Esophagus muscularis mucosa (tissue), 4 donors: Measurements from ENCODE around the gene BHLHA9. TPM values are rescaled to one million over a fixed set of nuclear protein-coding genes. Genes with fewer than 3 reads are reported as not detected.

Experiments used
- DNase-seq: peaks from one replicate; pipeline ENCODE4 v3.0.0-alpha.2; 2017; ENCODE audit errors: extremely low spot score
- H3K27ac ChIP-seq, 4 donors: fragments of 200-600 bp; sonication (generic); replicated peaks in 1 of 4; 1 replicate in 3 of 4; 2 replicates in 1 of 4; pipeline ENCODE4 v1.5.1; 2016 to 2019; ENCODE audit warnings: mild to moderate bottlenecking in 1 of 4
- H3K27me3 ChIP-seq, 4 donors: fragments of 200-600 bp; sonication (generic); one replicate each; pipeline versions ENCODE4 v1.5.1 to v1.6.0; 2016 to 2019
- H3K36me3 ChIP-seq, 4 donors: fragments of 200-600 bp; sonication (generic); one replicate each; pipeline ENCODE4 v1.5.1; 2016 to 2019
- H3K4me1 ChIP-seq, 4 donors: fragments of 200-600 bp; sonication (generic); one replicate each; pipeline ENCODE4 v1.5.1; 2016 to 2019
- H3K4me3 ChIP-seq, 4 donors: fragments of 200-600 bp; sonication (generic); 1 replicate in 2 of 4; 2 replicates in 2 of 4; pipeline ENCODE4 v1.5.1; 2016 to 2019; ENCODE audit warnings: mild to moderate bottlenecking in 4 of 4, moderate library complexity in 1 of 4
- H3K9me3 ChIP-seq, 4 donors: fragments of 200-600 bp; sonication (generic); 1 replicate in 3 of 4; 2 replicates in 1 of 4; pipeline ENCODE4 v1.5.1; 2016 to 2019
- CTCF ChIP-seq, 3 experiments: fragments of 200-600 bp in 2 of 3; fragments of 450-650 bp in 1 of 3; sonication (generic) in 2 of 3; IDR thresholded peaks; one replicate each; pipeline ENCODE4 v1.5.1; 2017 to 2019; ENCODE audit warnings: antibody characterized with exemption in 3 of 3, mild to moderate bottlenecking in 2 of 3, moderate library complexity in 1 of 3
- EP300 ChIP-seq: sonication (generic); formaldehyde crosslinking; IDR thresholded peaks from one replicate; pipeline ENCODE4 v1.6.1; 2017; ENCODE audit warnings: antibody characterized with exemption
- POLR2A ChIP-seq: fragments of 450-650 bp; IDR thresholded peaks from one replicate; pipeline ENCODE4 v1.6.1; 2017; ENCODE audit warnings: antibody characterized with exemption, moderate library complexity, mild to moderate bottlenecking, low read depth
- POLR2AphosphoS5 ChIP-seq, 2 donors: sonication (generic); formaldehyde crosslinking; IDR thresholded peaks; one replicate each; pipeline ENCODE4 v1.6.1; 2017; ENCODE audit warnings: antibody characterized with exemption in 2 of 2
- whole genome bisulfite sequencing: methylation state at CpG from one replicate; pipeline ENCODE4 v1.1.5; 2018; 5-methylcytosine and 5-hydroxymethylcytosine counted together
- intact Hi-C: fragments of 100-400 bp; cut with DNase I; formaldehyde crosslinking; loops from one replicate; pipeline ENCODE4 v1.15.1; 2023
- total RNA-seq, 4 donors: library from RNA; depleted of rRNA; stranded (reverse); fragments of >200 nt; gene quantifications; one replicate each; pipeline versions ENCODE4 v1.1.0 to v1.2.1, GENCODE V29; 2016

Gene BHLHA9
- total RNA-seq, 4 donors from 2014 or later, result not detected

GRCh38 chr17:1299552-1300370, 29.5 kb downstream of the BHLHA9 start:
- Histone ChIP-seq H3K27me3 (peaks cover 0 to 81% (median 0%) of the 10 kb centered on the region in 4 donors), H3K27ac (no peak overlapping the region), H3K4me3 (no peak overlapping the region), H3K9me3 (no peaks in the 10 kb centered on the region), H3K36me3 (no peaks in the 10 kb centered on the region), H3K4me1 (peaks cover 3 to 11% (median 7%) of the 10 kb centered on the region in 4 donors)
- WGBS, result 87% methylated on average over 21 of the region's 22 CpGs
- TF ChIP-seq CTCF (IDR thresholded peaks at IDR 0.05), result no peak
- no peak for TF ChIP-seq POLR2A
- TF ChIP-seq POLR2AphosphoS5 (IDR thresholded peaks at IDR 0.05), result no peak
- no peak for TF ChIP-seq EP300
- intact Hi-C loops, result no loop called here
- DNase-seq, result no peak

- Histone ChIP-seq H3K36me3 (no peaks in the 10 kb centered on the region), H3K4me1 (peaks cover 3 to 11% (median 7%) of the 10 kb centered on the region in 4 donors), H3K4me3 (no peak overlapping the region), H3K9me3 (no peaks in the 10 kb centered on the region), H3K27ac (no peak overlapping the region), H3K27me3 (peaks cover 0 to 88% (median 0%) of the 10 kb centered on the region in 4 donors)
- intact Hi-C loops, result no loop called here
- TF ChIP-seq CTCF (IDR thresholded peaks at IDR 0.05) (no peak), POLR2AphosphoS5 (IDR thresholded peaks at IDR 0.05) (no peak), POLR2A (no peak), EP300 (no peak)
- 87% methylated on average over 12 of the region's 17 CpGs for WGBS
- no peak for DNase-seq
Observed at GRCh38 chr17:1300371-1300905, 30.2 kb downstream of the BHLHA9 start.

GRCh38 chr17:1301546-1301945, 31.3 kb downstream of the BHLHA9 start:
- intact Hi-C loops, result no loop called here
- Histone ChIP-seq H3K27me3 (peaks cover 0 to 99% (median 0%) of the 10 kb centered on the region in 4 donors), H3K4me1 (peaks cover 3 to 11% (median 7%) of the 10 kb centered on the region in 4 donors), H3K36me3 (no peaks in the 10 kb centered on the region), H3K4me3 (no peak overlapping the region), H3K9me3 (no peaks in the 10 kb centered on the region), H3K27ac (no peak overlapping the region)
- no peak for DNase-seq
- WGBS, result 73% methylated on average over 14 of the region's 14 CpGs
- no peak for TF ChIP-seq POLR2A

GRCh38 chr17:1302761-1303160, 32.5 kb downstream of the BHLHA9 start:
- 84% methylated on average over 18 of the region's 18 CpGs for WGBS
- Histone ChIP-seq H3K9me3 (no peaks in the 10 kb centered on the region), H3K27me3 (peaks cover 0 to 97% (median 0%) of the 10 kb centered on the region in 4 donors), H3K27ac (no peak overlapping the region), H3K36me3 (no peaks in the 10 kb centered on the region), H3K4me3 (no peak overlapping the region), H3K4me1 (peaks cover 3 to 11% (median 7%) of the 10 kb centered on the region in 4 donors)
- TF ChIP-seq POLR2AphosphoS5 (IDR thresholded peaks at IDR 0.05) (no peak), EP300 (no peak), POLR2A (no peak), CTCF (IDR thresholded peaks at IDR 0.05) (no peak)
- intact Hi-C loops, result no loop called here
- DNase-seq, result no peak

- no peak overlapping the region for H3K27ac ChIP-seq
- intact Hi-C loops, result no loop called here
- 79% methylated on average over 5 of the region's 5 CpGs for WGBS
Observed at GRCh38 chr17:1304522-1304921, 34.3 kb downstream of the BHLHA9 start.

More at GRCh38 chr17:1304522-1304921, 34.3 kb downstream of the BHLHA9 start:
- TF ChIP-seq EP300 (no peak), POLR2A (no peak), POLR2AphosphoS5 (IDR thresholded peaks at IDR 0.05) (no peak), CTCF (IDR thresholded peaks at IDR 0.05) (no peak)
- no peaks in the 10 kb centered on the region for H3K9me3 ChIP-seq
- H3K36me3 ChIP-seq, result no peaks in the 10 kb centered on the region
- no peaks in the 10 kb centered on the region for H3K4me1 ChIP-seq
- H3K4me3 ChIP-seq, result no peak overlapping the region
- peaks cover 0 to 81% (median 0%) of the 10 kb centered on the region in 4 donors for H3K27me3 ChIP-seq
- DNase-seq, result no peak
